ENCODE results near the gene ZNF672. TPM values are rescaled to one million over a fixed set of nuclear protein-coding genes. Genes with fewer than 3 reads are reported as not detected.

ZNF672 gene
- total RNA-seq, 3 donors from 2014 or later, result 23.2 to 31.6 (median 27.2) TPM

- Histone ChIP-seq H3K4me1 (no peaks in the 10 kb centered on the region), H3K27me3 (peaks cover 0 to 8% of the 10 kb centered on the region in 2 donors), H3K27ac (no peak overlapping the region), H3K9me3 (no peaks in the 10 kb centered on the region), H3K4me3 (no peak overlapping the region), H3K36me3 (no peaks in the 10 kb centered on the region)
- TF ChIP-seq POLR2A (IDR thresholded peaks at IDR 0.05) (no peak), POLR2AphosphoS5 (IDR thresholded peaks at IDR 0.05) (no peak), CTCF (IDR thresholded peaks at IDR 0.05) (no peak)
- intact Hi-C loops (cut with DNase I; ENCODE audit: low total_unique reads), result no loop called here
- DNase-seq (ENCODE audit: low spot score in 2 of 2), result no peak
Measured at GRCh38 chr1:248804771-248805681, 33.0 kb upstream of the ZNF672 start.

GRCh38 chr1:248805876-248806275 is 32.1 kb upstream of the ZNF672 start:
- Histone ChIP-seq H3K27me3 (peaks cover 0 to 8% of the 10 kb centered on the region in 2 donors), H3K27ac (no peak overlapping the region), H3K4me1 (peaks cover 0 to 1% of the 10 kb centered on the region in 2 donors), H3K9me3 (no peaks in the 10 kb centered on the region), H3K4me3 (no peak overlapping the region), H3K36me3 (no peaks in the 10 kb centered on the region)
- TF ChIP-seq POLR2A (IDR thresholded peaks at IDR 0.05), result no peak
- no peak for TF ChIP-seq CTCF (IDR thresholded peaks at IDR 0.05)
- TF ChIP-seq POLR2AphosphoS5 (IDR thresholded peaks at IDR 0.05), result no peak
- no peak for DNase-seq (ENCODE audit: low spot score in 2 of 2)
- intact Hi-C loops (cut with DNase I; ENCODE audit: low total_unique reads), result no loop called here

GRCh38 chr1:248807067-248807737 is 30.8 kb upstream of the ZNF672 start:
- DNase-seq (ENCODE audit: low spot score in 2 of 2), result no peak
- TF ChIP-seq POLR2AphosphoS5 (IDR thresholded peaks at IDR 0.05) (no peak), CTCF (IDR thresholded peaks at IDR 0.05) (peak in 2 of 3 donors; percentile 43 to 69)
- no peak overlapping the region for H3K4me3 ChIP-seq
- no peaks in the 10 kb centered on the region for H3K9me3 ChIP-seq
- peaks cover 0 to 6% of the 10 kb centered on the region in 2 donors for H3K4me1 ChIP-seq
- H3K27me3 ChIP-seq, result no peaks in the 10 kb centered on the region
- intact Hi-C loops (cut with DNase I; ENCODE audit: low total_unique reads), result no loop called here
- no peaks in the 10 kb centered on the region for H3K36me3 ChIP-seq
- no peak overlapping the region for H3K27ac ChIP-seq

- TF ChIP-seq POLR2AphosphoS5 (IDR thresholded peaks at IDR 0.05), result no peak
- Histone ChIP-seq H3K27ac (no peak overlapping the region), H3K4me3 (no peak overlapping the region), H3K27me3 (no peaks in the 10 kb centered on the region), H3K36me3 (peaks cover 5% of the 10 kb centered on the region), H3K4me1 (peaks cover 0 to 6% of the 10 kb centered on the region in 2 donors), H3K9me3 (no peaks in the 10 kb centered on the region)
- no peak for DNase-seq (ENCODE audit: low spot score in 2 of 2)
- intact Hi-C loops (cut with DNase I; ENCODE audit: low total_unique reads), result no loop called here
Measured at GRCh38 chr1:248808876-248809275, 29.1 kb upstream of the ZNF672 start.

GRCh38 chr1:248810000-248810726 is 27.9 kb upstream of the ZNF672 start:
- TF ChIP-seq POLR2A (IDR thresholded peaks at IDR 0.05) (no peak), CTCF (IDR thresholded peaks at IDR 0.05) (no peak), POLR2AphosphoS5 (IDR thresholded peaks at IDR 0.05) (no peak)
- DNase-seq (ENCODE audit: low spot score in 2 of 2), result no peak
- H3K27ac ChIP-seq, result peak overlapping the region in 1 of 2 donors; percentile 2

More at GRCh38 chr1:248810000-248810726, 27.9 kb upstream of the ZNF672 start:
- no peaks in the 10 kb centered on the region for H3K9me3 ChIP-seq
- H3K36me3 ChIP-seq, result peaks cover 11% of the 10 kb centered on the region
- intact Hi-C loops (cut with DNase I; ENCODE audit: low total_unique reads), result no loop called here
- no peaks in the 10 kb centered on the region for H3K27me3 ChIP-seq
- H3K4me3 ChIP-seq, result no peak overlapping the region
- H3K4me1 ChIP-seq, result peaks cover 0 to 6% of the 10 kb centered on the region in 2 donors
